Activated gamma-delta T cell (primary cell): ENCODE measurements around the gene KCNJ9.
"Not testable (repeated sequence)": the region's sequence is repeated elsewhere in the genome, so short reads cannot be mapped to it uniquely, and the experiment has no call there.

Source experiments
- DNase-seq: peaks from one replicate; lab custom pipeline; 2025; lab: John Stamatoyannopoulos, UW

KCNJ9 gene

GRCh38 chr1:160103658-160104408 is 22.5 kb downstream of the KCNJ9 start:
- no peak for DNase-seq

GRCh38 chr1:160104486-160104885 is 23.1 kb downstream of the KCNJ9 start:
- no peak for DNase-seq

GRCh38 chr1:160105155-160105554 is 23.8 kb downstream of the KCNJ9 start:
- DNase-seq: no peak

- DNase-seq: no peak
Observed at GRCh38 chr1:160107512-160107911, 26.2 kb downstream of the KCNJ9 start.

- no peak for DNase-seq
Observed at GRCh38 chr1:160108888-160109662, 27.7 kb downstream of the KCNJ9 start.

- DNase-seq: no peak
Observed at GRCh38 chr1:160109686-160110085, 28.3 kb downstream of the KCNJ9 start.

- not testable (repeated sequence) for DNase-seq
Observed at GRCh38 chr1:160111462-160111861, 30.1 kb downstream of the KCNJ9 start.

GRCh38 chr1:160112357-160112756 is 31.0 kb downstream of the KCNJ9 start:
- DNase-seq: no peak

- no peak for DNase-seq
Observed at GRCh38 chr1:160113407-160113806, 32.1 kb downstream of the KCNJ9 start.

- DNase-seq: no peak
Observed at GRCh38 chr1:160114085-160114484, 32.7 kb downstream of the KCNJ9 start.

GRCh38 chr1:160115545-160116282 is 34.4 kb downstream of the KCNJ9 start, which contains the start of gene ATP1A2:
ATP1A2 (plus strand) TSS chr1:160115759; CDS start chr1:160115862, 103 bp downstream.
- DNase-seq: no peak

GRCh38 chr1:160116283-160117147 is 35.2 kb downstream of the KCNJ9 start:
- DNase-seq: no peak

- no peak for DNase-seq
Observed at GRCh38 chr1:160117300-160117699, 36.0 kb downstream of the KCNJ9 start.

- no peak for DNase-seq
Observed at GRCh38 chr1:160117709-160118183, 36.4 kb downstream of the KCNJ9 start.

- DNase-seq: no peak
Observed at GRCh38 chr1:160118928-160119327, 37.6 kb downstream of the KCNJ9 start.

- DNase-seq: no peak
Observed at GRCh38 chr1:160120797-160121196, 39.5 kb downstream of the KCNJ9 start.

- DNase-seq: no peak
Observed at GRCh38 chr1:160121388-160121787, 40.0 kb downstream of the KCNJ9 start.

- DNase-seq: no peak
Observed at GRCh38 chr1:160122978-160123495, 41.7 kb downstream of the KCNJ9 start.

GRCh38 chr1:160123726-160124125 is 42.4 kb downstream of the KCNJ9 start:
- DNase-seq: no peak

GRCh38 chr1:160124705-160125478 is 43.6 kb downstream of the KCNJ9 start:
- DNase-seq: no peak
